Activated CD4-positive, alpha-beta T cell treated with anti-CD3 and anti-CD28 coated beads, Interleukin-2, Interleukin-4, amounts not matched to agents 100 ng/mL and 50 ng/mL, durations not matched to agents 16 hours and 8 hours (primary cell): ENCODE results near the gene PYGO2.

Experiments used
- DNase-seq: peaks from one replicate; pipeline ENCODE4 v3.0.0-alpha.2; 2020; ENCODE audit warnings: low spot score

The PYGO2 gene

GRCh38 chr1:154943649-154944400 is 17.8 kb downstream of the PYGO2 start:
- peak; percentile 53 for DNase-seq

- DNase-seq = no peak
Measured at GRCh38 chr1:154941333-154942013, 20.1 kb downstream of the PYGO2 start.

- peak; percentile 62 for DNase-seq
Measured at GRCh38 chr1:154940651-154941194, 20.9 kb downstream of the PYGO2 start.

GRCh38 chr1:154940213-154940560 is 21.4 kb downstream of the PYGO2 start:
- no peak for DNase-seq

GRCh38 chr1:154938604-154939399 is 22.8 kb downstream of the PYGO2 start:
- DNase-seq = no peak

- DNase-seq = no peak
Measured at GRCh38 chr1:154937988-154938386, 23.6 kb downstream of the PYGO2 start.

- peak; percentile 92 for DNase-seq
Measured at GRCh38 chr1:154937085-154937987, 24.2 kb downstream of the PYGO2 start.

GRCh38 chr1:154936555-154937084 is 25.0 kb downstream of the PYGO2 start, which contains the start of gene PMVK:
PMVK (minus strand) TSS chr1:154936719; CDS start chr1:154936685, 34 bp downstream.
- peak; percentile 95 for DNase-seq

- no peak for DNase-seq
Measured at GRCh38 chr1:154935749-154936554, 25.6 kb downstream of the PYGO2 start.

GRCh38 chr1:154934358-154934948 is 27.1 kb downstream of the PYGO2 start:
- no peak for DNase-seq

- DNase-seq = no peak
Measured at GRCh38 chr1:154931940-154932487, 29.6 kb downstream of the PYGO2 start.

- no peak for DNase-seq
Measured at GRCh38 chr1:154926201-154926600, 35.4 kb downstream of the PYGO2 start.

- no peak for DNase-seq
Measured at GRCh38 chr1:154925335-154926170, 36.0 kb downstream of the PYGO2 start.

- DNase-seq = no peak
Measured at GRCh38 chr1:154923695-154924094, 37.9 kb downstream of the PYGO2 start.

GRCh38 chr1:154913273-154913672 is 48.3 kb downstream of the PYGO2 start:
- DNase-seq = no peak

GRCh38 chr1:154912755-154913154 is 48.8 kb downstream of the PYGO2 start:
- DNase-seq = no peak

GRCh38 chr1:154911691-154912550 is 49.7 kb downstream of the PYGO2 start:
- no peak for DNase-seq

GRCh38 chr1:154910851-154911250 is 50.7 kb downstream of the PYGO2 start:
- no peak for DNase-seq
